PC-9 (cell line): Measurements from ENCODE around the gene TERT. TPM values are rescaled to one million over a fixed set of nuclear protein-coding genes. Genes with fewer than 3 reads are reported as not detected.

Experiments used
- BruUV-seq: library from RNA; stranded (reverse); fragments of 400-500 nt; replicated peaks from 2 replicates; lab custom pipeline; 2021; lab: Mats Ljungman, UMichigan
- CTCF ChIA-PET: fragments of 300-600 bp; sonication (Branson Sonifier 250); formaldehyde crosslinking; loops from one replicate; lab custom pipeline; 2022; ENCODE audit warnings: antibody characterized with exemption; lab: Charles Lee
- POLR2A ChIA-PET: fragments of 300-600 bp; sonication (Branson Sonifier 250); formaldehyde crosslinking; loops from one replicate; lab custom pipeline; 2022; ENCODE audit warnings: antibody characterized with exemption; ENCODE audit not compliant: unreplicated experiment; lab: Charles Lee
- DNase-seq, 2 experiments: peaks; one replicate each; pipeline versions ENCODE4 v3.0.0 to v3.0.0-alpha.2; 2015 to 2022; ENCODE audit warnings: mixed read lengths in 1 of 2
- H2AFZ ChIP-seq: fragments of 200-600 bp; sonication (generic); 2 replicates; pipeline ENCODE4 v1.8.1; 2017; ENCODE audit warnings: antibody characterized with exemption
- H3F3A ChIP-seq: fragments of 200-600 bp; sonication (generic); 2 replicates; pipeline ENCODE4 v1.8.1; 2017; ENCODE audit warnings: antibody characterized with exemption, mild to moderate bottlenecking, low read depth; ENCODE audit not compliant: insufficient read depth
- H3K27ac ChIP-seq: fragments of 200-600 bp; sonication (generic); 2 replicates; pipeline ENCODE4 v1.6.1; 2016; ENCODE audit warnings: mixed run types
- H3K27me3 ChIP-seq: fragments of 200-600 bp; sonication (generic); 2 replicates; pipeline ENCODE4 v1.6.1; 2016; ENCODE audit warnings: low read depth, mixed run types; ENCODE audit not compliant: insufficient read depth
- H3K36me3 ChIP-seq: fragments of 200-600 bp; sonication (generic); 2 replicates; pipeline ENCODE4 v1.6.1; 2016; ENCODE audit warnings: low read depth, mixed run types
- H3K4me1 ChIP-seq: fragments of 200-600 bp; sonication (generic); replicated peaks from 2 replicates; pipeline ENCODE4 v1.6.1; 2016; ENCODE audit warnings: mixed run types; ENCODE audit not compliant: insufficient read depth
- H3K4me2 ChIP-seq: fragments of 200-600 bp; sonication (generic); 2 replicates; pipeline ENCODE4 v1.6.1; 2017; ENCODE audit warnings: mixed run types
- H3K4me3 ChIP-seq: fragments of 200-600 bp; sonication (generic); 2 replicates; pipeline ENCODE4 v1.6.1; 2016; ENCODE audit warnings: mixed run types
- H3K79me2 ChIP-seq: fragments of 200-600 bp; sonication (generic); 2 replicates; pipeline ENCODE4 v1.6.1; 2017; ENCODE audit warnings: low read depth, mixed run types
- H3K9me2 ChIP-seq: fragments of 200-600 bp; sonication (generic); 2 replicates; pipeline ENCODE4 v1.8.1; 2017; ENCODE audit warnings: mild to moderate bottlenecking; ENCODE audit not compliant: insufficient read depth
- H3K9me3 ChIP-seq: fragments of 200-600 bp; sonication (generic); 2 replicates; pipeline ENCODE4 v1.8.1; 2016; ENCODE audit warnings: low read depth; ENCODE audit not compliant: insufficient read depth
- H4K20me1 ChIP-seq: fragments of 200-600 bp; sonication (generic); 2 replicates; pipeline ENCODE4 v1.8.1; 2017; ENCODE audit not compliant: insufficient read depth
- CTCF ChIP-seq: fragments of 200-600 bp; sonication (generic); conservative IDR thresholded peaks from 2 replicates; pipeline ENCODE4 v1.6.1; 2017; ENCODE audit warnings: mixed run types, antibody characterized with exemption, mild to moderate bottlenecking, moderate library complexity
- EZH2 ChIP-seq: fragments of 200-600 bp; sonication (generic); IDR thresholded peaks from 2 replicates; pipeline ENCODE4 v1.8.0; 2017; ENCODE audit warnings: antibody characterized with exemption, low read depth
- intact Hi-C: fragments of 100-400 bp; cut with micrococcal nuclease; formaldehyde crosslinking; loops from one replicate; pipeline ENCODE4 v1.10.0; 2022; ENCODE audit not compliant: unreplicated experiment
- total RNA-seq: library from RNA; stranded (reverse); gene quantifications from 2 replicates; pipeline ENCODE4 v1.2.3, GENCODE V29; 2021

Gene TERT
- total RNA-seq, 1 experiment from 2014 or later = 0.74 TPM

GRCh38 chr5:1312993-1313833 lies 18.3 kb upstream of the TERT start:
- no peak overlapping the region for H3K27ac ChIP-seq
- ChIA-PET CTCF (no interaction called here), POLR2A (no interaction called here)
- no peaks in the 10 kb centered on the region for H3K79me2 ChIP-seq
- peak; percentile 63 to 67 for DNase-seq
- H3K4me2 ChIP-seq = peak overlapping the region; percentile 46
- H3F3A ChIP-seq = peaks cover 41% of the 10 kb centered on the region
- H3K4me1 ChIP-seq = peaks cover 40% of the 10 kb centered on the region
- no peak overlapping the region for H3K4me3 ChIP-seq
- peaks cover 19% of the 10 kb centered on the region; the same call in 1 of the 2 replicates for H3K9me3 ChIP-seq
- no peaks in the 10 kb centered on the region for H3K9me2 ChIP-seq
- BruUV-seq = no TSS peak
- H3K27me3 ChIP-seq = peaks cover 21% of the 10 kb centered on the region
- no peak for TF ChIP-seq CTCF
- TF ChIP-seq EZH2 = no peak
- no peak overlapping the region for H2AFZ ChIP-seq
- peaks cover 5% of the 10 kb centered on the region; the same call in 1 of the 2 replicates for H3K36me3 ChIP-seq
- no peaks in the 10 kb centered on the region for H4K20me1 ChIP-seq
- intact Hi-C loops = no loop called here

GRCh38 chr5:1312206-1312605 lies 17.3 kb upstream of the TERT start:
- H4K20me1 ChIP-seq = no peaks in the 10 kb centered on the region
- H3K27ac ChIP-seq = no peak overlapping the region
- intact Hi-C loops = no loop called here
- H3K4me3 ChIP-seq = no peak overlapping the region
- no peak overlapping the region for H2AFZ ChIP-seq
- no peak for DNase-seq
- H3K27me3 ChIP-seq = peaks cover 21% of the 10 kb centered on the region
- peaks cover 35% of the 10 kb centered on the region for H3F3A ChIP-seq
- H3K4me1 ChIP-seq = peaks cover 39% of the 10 kb centered on the region
- no peaks in the 10 kb centered on the region for H3K79me2 ChIP-seq
- CTCF ChIA-PET = no interaction called here
- POLR2A ChIA-PET = no interaction called here
- no TSS peak for BruUV-seq
- H3K9me2 ChIP-seq = no peaks in the 10 kb centered on the region
- no peak overlapping the region for H3K4me2 ChIP-seq
- peaks cover 19% of the 10 kb centered on the region; the same call in 1 of the 2 replicates for H3K9me3 ChIP-seq
- no peaks in the 10 kb centered on the region for H3K36me3 ChIP-seq
- TF ChIP-seq EZH2 = no peak
- TF ChIP-seq CTCF = no peak

- H3K9me2 ChIP-seq = no peaks in the 10 kb centered on the region
- no peak for TF ChIP-seq EZH2
- no peak for TF ChIP-seq CTCF
- no peaks in the 10 kb centered on the region for H3K36me3 ChIP-seq
- H3K4me1 ChIP-seq = peaks cover 33% of the 10 kb centered on the region
- no peak overlapping the region for H2AFZ ChIP-seq
- no peaks in the 10 kb centered on the region for H4K20me1 ChIP-seq
- ChIA-PET CTCF (interaction anchor here (0.5 kb wide), 1 partner anchor 121 kb away, joined by 3 read pairs; no protein-coding TSS in a partner anchor), POLR2A (no interaction called here)
- no peak overlapping the region for H3K4me2 ChIP-seq
- no peak overlapping the region for H3K27ac ChIP-seq
- peaks cover 21% of the 10 kb centered on the region for H3K27me3 ChIP-seq
- H3K9me3 ChIP-seq = peaks cover 19% of the 10 kb centered on the region; the same call in 1 of the 2 replicates
- no peaks in the 10 kb centered on the region for H3K79me2 ChIP-seq
- intact Hi-C loops = no loop called here
- no peak for DNase-seq
- peaks cover 29% of the 10 kb centered on the region for H3F3A ChIP-seq
- no peak overlapping the region for H3K4me3 ChIP-seq
- no TSS peak for BruUV-seq
Measured at GRCh38 chr5:1311439-1312055, 16.7 kb upstream of the TERT start.
